Cardiac fibroblast (primary cell): ENCODE measurements around the gene ESYT1.
"Not testable (repeated sequence)": the region's sequence is repeated elsewhere in the genome, so short reads cannot be mapped to it uniquely, and the experiment has no call there.

Experiments
- DNase-seq, 2 donors: peaks; one replicate each; pipeline versions ENCODE4 v3.0.0 to v3.0.0-alpha.2; 2010; ENCODE audit warnings: low read depth in 2 of 2
- H3K4me3 ChIP-seq, 2 donors: replicated peaks in 1 of 2; 1 replicate in 1 of 2; 2 replicates in 1 of 2; pipeline ENCODE4 v1.5.1; 2011; ENCODE audit warnings: low read depth in 2 of 2, low read length in 2 of 2, mild to moderate bottlenecking in 2 of 2, moderate library complexity in 1 of 2
- TF ChIP-seq, protein P1 (sequence below): IDR thresholded peaks from one replicate; pipeline ENCODE4 v1.5.1; 2011; ENCODE audit warnings: low read depth, mild to moderate bottlenecking, low read length, inconsistent platforms

The ESYT1 gene

DNA sequence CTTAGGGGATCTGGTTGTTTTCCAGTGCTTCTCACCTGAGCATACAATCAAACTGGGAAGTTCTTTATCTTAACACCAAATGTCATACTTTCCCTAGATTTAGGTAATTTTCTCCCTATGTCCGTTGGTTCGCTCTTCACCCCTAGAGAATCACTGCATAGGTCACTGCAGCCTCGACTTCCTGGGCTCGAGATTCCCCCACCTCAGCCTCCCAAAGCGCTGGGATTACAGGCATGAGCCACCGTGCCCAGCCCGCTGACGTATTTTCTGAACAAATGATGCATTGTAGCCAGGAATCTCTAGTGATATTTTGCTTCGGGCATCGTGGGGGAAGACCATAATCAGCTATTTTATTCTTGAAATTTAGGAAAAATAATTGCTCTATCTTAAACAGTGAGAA is 12.7 kb upstream of the ESYT1 start:
- DNase-seq = peak; percentile 48 to 53
- TF ChIP-seq, protein P1, sequence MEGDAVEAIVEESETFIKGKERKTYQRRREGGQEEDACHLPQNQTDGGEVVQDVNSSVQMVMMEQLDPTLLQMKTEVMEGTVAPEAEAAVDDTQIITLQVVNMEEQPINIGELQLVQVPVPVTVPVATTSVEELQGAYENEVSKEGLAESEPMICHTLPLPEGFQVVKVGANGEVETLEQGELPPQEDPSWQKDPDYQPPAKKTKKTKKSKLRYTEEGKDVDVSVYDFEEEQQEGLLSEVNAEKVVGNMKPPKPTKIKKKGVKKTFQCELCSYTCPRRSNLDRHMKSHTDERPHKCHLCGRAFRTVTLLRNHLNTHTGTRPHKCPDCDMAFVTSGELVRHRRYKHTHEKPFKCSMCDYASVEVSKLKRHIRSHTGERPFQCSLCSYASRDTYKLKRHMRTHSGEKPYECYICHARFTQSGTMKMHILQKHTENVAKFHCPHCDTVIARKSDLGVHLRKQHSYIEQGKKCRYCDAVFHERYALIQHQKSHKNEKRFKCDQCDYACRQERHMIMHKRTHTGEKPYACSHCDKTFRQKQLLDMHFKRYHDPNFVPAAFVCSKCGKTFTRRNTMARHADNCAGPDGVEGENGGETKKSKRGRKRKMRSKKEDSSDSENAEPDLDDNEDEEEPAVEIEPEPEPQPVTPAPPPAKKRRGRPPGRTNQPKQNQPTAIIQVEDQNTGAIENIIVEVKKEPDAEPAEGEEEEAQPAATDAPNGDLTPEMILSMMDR = no peak
- peak overlapping the region; percentile 65 to 73 for H3K4me3 ChIP-seq

DNA sequence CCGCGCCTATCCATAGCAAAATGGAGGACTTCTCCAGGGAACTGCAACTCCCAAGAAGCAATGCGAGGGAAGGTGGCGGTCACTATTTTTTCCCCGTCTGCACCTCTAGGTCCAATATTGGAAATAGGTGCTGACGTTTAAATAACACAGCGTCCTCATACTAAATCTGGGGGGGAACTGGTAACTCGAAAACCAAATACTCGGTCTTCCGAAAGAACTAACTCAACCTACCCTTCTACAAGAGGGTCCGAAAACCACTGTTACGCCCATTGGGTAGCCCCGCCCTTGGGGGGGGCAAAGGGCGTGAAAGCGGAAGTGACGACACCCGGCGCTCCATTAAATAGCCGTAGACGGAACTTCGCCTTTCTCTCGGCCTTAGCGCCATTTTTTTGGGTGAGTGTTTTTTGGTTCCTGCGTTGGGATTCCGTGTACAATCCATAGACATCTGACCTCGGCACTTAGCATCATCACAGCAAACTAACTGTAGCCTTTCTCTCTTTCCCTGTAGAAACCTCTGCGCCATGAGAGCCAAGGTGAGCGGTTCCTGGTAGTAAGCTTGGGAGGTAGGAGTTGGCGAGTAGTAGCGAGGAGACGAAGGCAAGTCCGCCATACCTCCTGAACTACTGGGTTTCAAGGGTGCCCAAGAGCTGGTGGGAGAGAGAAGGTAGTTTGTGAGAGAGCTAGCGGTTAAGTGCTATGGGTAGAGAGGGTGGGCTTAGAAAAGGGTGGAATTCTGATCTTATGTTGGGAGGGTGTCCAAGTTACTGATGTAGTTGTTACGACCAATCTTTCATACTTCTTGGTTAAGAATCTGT is 11.6 kb upstream of the ESYT1 start, which contains the start of gene RPL41:
RPL41 (plus strand) TSS at position 367 of the 815 bp plus-strand sequence.
- TF ChIP-seq, protein P1 = no peak
- peak within 1 kb of the TSS; percentile 65 to 73 for H3K4me3 ChIP-seq
- DNase-seq = peak; percentile 95 to 97

DNA sequence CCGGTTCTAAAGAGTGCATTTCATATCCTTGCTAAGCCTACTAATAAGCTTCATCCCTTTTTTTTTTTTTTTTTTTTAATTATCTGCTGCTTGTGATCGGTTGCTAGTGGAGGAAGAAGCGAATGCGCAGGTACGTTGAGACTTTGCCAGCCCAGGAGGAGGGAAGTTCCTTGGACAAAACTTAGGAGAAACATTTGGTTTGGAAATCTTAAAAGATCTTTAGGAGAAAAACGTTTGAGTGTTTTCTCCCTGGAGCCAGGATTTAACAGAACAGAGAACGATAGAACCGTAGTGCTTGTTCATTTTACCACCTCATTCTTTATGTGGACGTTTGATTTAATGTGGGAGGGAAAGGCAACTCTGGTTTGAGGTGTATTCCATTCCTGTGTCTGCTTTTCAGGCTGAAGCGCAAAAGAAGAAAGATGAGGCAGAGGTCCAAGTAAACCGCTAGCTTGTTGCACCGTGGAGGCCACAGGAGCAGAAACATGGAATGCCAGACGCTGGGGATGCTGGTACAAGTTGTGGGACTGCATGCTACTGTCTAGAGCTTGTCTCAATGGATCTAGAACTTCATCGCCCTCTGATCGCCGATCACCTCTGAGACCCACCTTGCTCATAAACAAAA is 10.9 kb upstream of the ESYT1 start:
- not testable (repeated sequence) for DNase-seq
- peak overlapping the region; percentile 65 to 73 for H3K4me3 ChIP-seq

DNA sequence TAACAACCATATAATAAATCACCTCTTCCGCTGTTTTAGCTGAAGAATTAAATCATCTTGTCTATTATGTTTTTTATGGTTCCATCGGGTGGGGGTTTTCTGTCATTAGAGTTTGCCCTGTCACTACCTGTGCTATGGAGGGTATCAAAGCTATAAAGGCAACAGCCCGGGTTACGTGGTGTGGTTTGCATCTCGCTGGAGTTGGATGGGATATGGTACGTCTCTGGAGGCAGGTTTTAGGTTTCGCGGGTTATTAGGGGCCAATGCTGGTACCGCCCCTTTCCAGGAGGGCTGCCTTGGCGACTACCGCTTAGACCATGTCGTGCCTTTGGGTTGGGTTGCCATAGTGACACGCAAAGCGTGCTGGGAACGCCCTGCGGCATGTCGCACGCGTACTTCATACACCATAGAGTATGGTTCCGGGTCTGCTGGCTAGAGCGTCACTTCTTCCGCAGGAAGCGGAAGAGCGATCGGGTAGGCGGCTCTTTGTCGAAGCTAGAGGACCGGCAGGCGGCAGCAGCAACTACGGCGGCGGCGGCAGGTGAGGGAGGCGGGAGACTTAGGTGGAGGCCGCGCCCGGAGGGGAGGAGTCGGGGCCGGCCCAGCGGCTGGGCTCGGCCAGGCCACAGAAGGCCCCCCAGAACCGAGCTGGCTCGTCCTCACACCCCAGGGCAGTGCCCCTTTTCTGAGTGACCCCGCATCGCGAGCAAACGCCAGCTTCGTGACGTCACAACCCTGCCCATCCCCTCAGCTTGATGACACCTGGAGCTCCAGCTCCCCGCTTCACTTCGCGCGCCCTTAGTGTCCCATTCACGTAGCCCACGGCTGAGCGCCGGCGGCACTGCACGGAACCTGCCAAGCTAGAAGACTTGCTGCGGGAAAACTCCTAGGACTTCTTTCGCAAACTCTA is 10.0 kb upstream of the ESYT1 start, which contains the start of gene ZC3H10:
ZC3H10 (plus strand) TSS at position 489 of the 910 bp plus-strand sequence. CDS start 2,297 bp downstream, outside the sequence.
- peak within 1 kb of the TSS; percentile 80 to 86 for H3K4me3 ChIP-seq
- DNase-seq = peak; percentile 100
- TF ChIP-seq, protein P1 = peak; percentile 50

DNA sequence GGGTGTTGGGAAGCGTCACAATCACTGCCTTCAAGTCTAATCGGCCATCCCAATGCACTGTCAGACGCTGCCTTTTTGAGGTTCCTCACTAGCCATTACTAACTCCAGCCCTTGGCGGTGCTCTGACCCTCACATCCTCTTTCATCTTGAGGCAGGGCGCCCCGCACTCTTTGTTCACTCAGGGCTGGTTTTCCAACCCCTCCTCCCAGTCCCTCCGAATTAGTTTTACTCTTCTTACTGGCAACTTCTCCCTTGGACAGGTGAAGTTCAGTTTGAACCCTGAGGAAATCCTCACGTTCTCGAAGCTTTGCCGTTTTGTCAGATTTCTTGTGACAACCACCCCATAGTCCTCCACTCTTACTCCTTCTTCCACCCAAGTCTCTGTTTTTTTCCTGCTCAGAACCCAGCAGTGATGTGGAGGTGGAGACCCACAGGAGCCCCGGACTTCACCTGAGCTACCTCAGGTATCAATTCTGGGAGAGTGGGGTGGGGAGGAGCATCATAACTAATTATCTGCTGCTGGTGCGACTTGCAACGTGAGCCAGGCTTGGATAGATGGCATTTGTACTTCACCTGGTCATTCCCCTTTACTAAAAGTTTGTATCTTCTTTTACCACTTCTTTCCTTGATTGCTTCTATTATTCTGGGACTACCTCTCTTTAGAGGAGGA is 9.2 kb upstream of the ESYT1 start:
- DNase-seq = no peak
- H3K4me3 ChIP-seq = peak overlapping the region; percentile 80 to 86
- TF ChIP-seq, protein P1 = no peak

DNA sequence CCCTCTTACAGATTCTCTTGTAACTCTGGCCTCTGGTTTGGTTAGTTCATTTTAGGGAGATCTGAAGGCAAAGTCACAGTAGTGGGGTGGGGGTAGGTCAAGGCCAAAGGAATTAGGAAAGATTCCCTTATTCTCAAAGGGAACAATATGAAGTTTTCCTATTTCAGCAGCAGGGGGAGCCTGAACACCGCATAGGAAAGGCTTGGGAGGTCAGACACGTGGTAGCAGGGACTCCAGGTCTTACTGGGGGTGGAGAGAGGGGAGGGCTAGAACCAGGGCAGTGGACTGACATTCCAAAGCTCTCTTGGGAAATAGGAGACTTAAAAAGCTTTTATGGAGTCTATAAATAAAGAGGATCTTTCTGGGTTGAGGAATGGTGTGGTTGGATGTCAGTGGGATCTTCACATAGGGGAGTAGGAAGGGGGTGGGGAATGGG is 8.7 kb upstream of the ESYT1 start:
- TF ChIP-seq, protein P1 = peak; percentile 83
- peak; percentile 95 to 97 for DNase-seq
- H3K4me3 ChIP-seq = no peak overlapping the region
